ENCODE results near the gene HOOK2. TPM values are rescaled to one million over a fixed set of nuclear protein-coding genes. Genes with fewer than 3 reads are reported as not detected.

The HOOK2 gene
- polyA plus RNA-seq, 1 of the 3 experiments (the other 2 are of a cell fraction), result 33.0 TPM

GRCh38 chr19:12797141-12797587 lies 21.8 kb upstream of the HOOK2 start:
- H3K4me2 ChIP-seq, result no peak overlapping the region
- DNase-seq, result no peak
- H2AFZ ChIP-seq (ENCODE audit: low read depth), result no peak overlapping the region
- TF ChIP-seq IRF3 (IDR thresholded peaks at IDR 0.05; ENCODE audit: low read depth, low read length), result no peak
- TF ChIP-seq RFX5 (IDR thresholded peaks at IDR 0.05; ENCODE audit: low read length), result no peak
- TF ChIP-seq JUND (IDR thresholded peaks at IDR 0.05), result no peak
- TF ChIP-seq TEAD4 (IDR thresholded peaks at IDR 0.05; ENCODE audit: borderline replicate concordance, insufficient read depth), result no peak
- TF ChIP-seq YY1 (IDR thresholded peaks at IDR 0.05; ENCODE audit: low read depth), result no peak
- TF ChIP-seq EZH2phosphoT487 (IDR thresholded peaks at IDR 0.05; ENCODE audit: borderline replicate concordance, low read depth), result no peak
- TF ChIP-seq RXRA (IDR thresholded peaks at IDR 0.05; ENCODE audit: borderline replicate concordance, low read depth), result no peak
- no peak for TF ChIP-seq MEF2A (IDR thresholded peaks at IDR 0.05; ENCODE audit: borderline replicate concordance, low read depth)
- no peak for TF ChIP-seq ZBTB33 (IDR thresholded peaks at IDR 0.05; ENCODE audit: borderline replicate concordance, low read depth)
- TF ChIP-seq MXI1 (IDR thresholded peaks at IDR 0.05; ENCODE audit: low read depth, low read length), result no peak
- TF ChIP-seq REST (IDR thresholded peaks at IDR 0.05; ENCODE audit: low read depth, low read length), result no peak
- no peak for TF ChIP-seq NRF1 (IDR thresholded peaks at IDR 0.05; ENCODE audit: low read depth, low read length)
- TF ChIP-seq SIN3A (IDR thresholded peaks at IDR 0.05; ENCODE audit: borderline replicate concordance, low read depth, low read length), result no peak
- no peak for TF ChIP-seq POLR2AphosphoS5 (IDR thresholded peaks at IDR 0.05; ENCODE audit: low read depth, low read length)
- no peak for TF ChIP-seq PBX3 (IDR thresholded peaks at IDR 0.05)
- no peak for TF ChIP-seq FOSL2 (IDR thresholded peaks at IDR 0.05; ENCODE audit: borderline replicate concordance, low read depth)
- H4K20me1 ChIP-seq (ENCODE audit: insufficient read depth), result peaks cover 10% of the 10 kb centered on the region
- H3F3A ChIP-seq (replicated peaks; ENCODE audit: insufficient read depth), result peaks cover 33% of the 10 kb centered on the region
- H3K79me2 ChIP-seq (ENCODE audit: insufficient read depth), result peaks cover 21% of the 10 kb centered on the region
- no peak overlapping the region for H3K4me3 ChIP-seq (ENCODE audit: low read depth in 2 of 2, low read length in 1 of 2)
- H3K27ac ChIP-seq (ENCODE audit: low read depth in 2 of 2, low read length in 1 of 2), result no peak overlapping the region
- no peaks in the 10 kb centered on the region for H3K9me2 ChIP-seq
- CTCF ChIA-PET, result interaction anchor here (0.6 to 17.1 kb wide), 15 partner anchors 9 to 308 kb away, joined by 3 to 447 read pairs (median 9); partner anchors contain the start of genes DNASE2, GET3, HOOK2 and RNASEH2A
- POLR2A ChIA-PET, result interaction anchor here (2.3 kb wide), 1 partner anchor 19 kb away, joined by 22 read pairs; no protein-coding TSS in a partner anchor
- peaks cover 8 to 10% of the 10 kb centered on the region in 2 experiments for H3K36me3 ChIP-seq (replicated peaks in 1 of 2; ENCODE audit: control insufficient read depth in 1 of 2, insufficient read depth in 2 of 2, low read length in 1 of 2)
- H3K27me3 ChIP-seq (ENCODE audit: insufficient read depth), result no peaks in the 10 kb centered on the region
- WGBS (ENCODE audit: low lambda C conversion rate), result 92% methylated on average over 6 of the region's 6 CpGs
- H3K9ac ChIP-seq, result no peak overlapping the region
- H3K9me3 ChIP-seq, result no peaks in the 10 kb centered on the region
- H3K4me1 ChIP-seq (ENCODE audit: control insufficient read depth in 1 of 2, insufficient read depth in 2 of 2, low read depth in 1 of 2, low read length in 1 of 2), result peaks cover 9 to 25% of the 10 kb centered on the region in 2 experiments; a peak in 1 of 4 replicates

All from SK-N-SH (cell line).